ENCODE results near the gene TOP2A. TPM values are rescaled to one million over a fixed set of nuclear protein-coding genes. Genes with fewer than 3 reads are reported as not detected.

TOP2A gene
- total and polyA plus RNA-seq, 9 of the 15 experiments (the other 6 are each of a cell fraction or from before 2014, with no cell fraction given): 133 to 347 (median 259) TPM

- TF ChIP-seq, protein P1, sequence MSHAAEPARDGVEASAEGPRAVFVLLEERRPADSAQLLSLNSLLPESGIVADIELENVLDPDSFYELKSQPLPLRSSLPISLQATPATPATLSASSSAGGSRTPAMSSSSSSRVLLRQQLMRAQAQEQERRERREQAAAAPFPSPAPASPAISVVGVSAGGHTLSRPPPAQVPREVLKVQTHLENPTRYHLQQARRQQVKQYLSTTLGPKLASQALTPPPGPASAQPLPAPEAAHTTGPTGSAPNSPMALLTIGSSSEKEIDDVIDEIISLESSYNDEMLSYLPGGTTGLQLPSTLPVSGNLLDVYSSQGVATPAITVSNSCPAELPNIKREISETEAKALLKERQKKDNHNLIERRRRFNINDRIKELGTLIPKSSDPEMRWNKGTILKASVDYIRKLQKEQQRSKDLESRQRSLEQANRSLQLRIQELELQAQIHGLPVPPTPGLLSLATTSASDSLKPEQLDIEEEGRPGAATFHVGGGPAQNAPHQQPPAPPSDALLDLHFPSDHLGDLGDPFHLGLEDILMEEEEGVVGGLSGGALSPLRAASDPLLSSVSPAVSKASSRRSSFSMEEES (CRISPR knock-in tag; IDR thresholded peaks at IDR 0.05): no peak
- TF ChIP-seq ZNF354B (CRISPR knock-in tag; IDR thresholded peaks at IDR 0.05): no peak
- TF ChIP-seq, protein P2, sequence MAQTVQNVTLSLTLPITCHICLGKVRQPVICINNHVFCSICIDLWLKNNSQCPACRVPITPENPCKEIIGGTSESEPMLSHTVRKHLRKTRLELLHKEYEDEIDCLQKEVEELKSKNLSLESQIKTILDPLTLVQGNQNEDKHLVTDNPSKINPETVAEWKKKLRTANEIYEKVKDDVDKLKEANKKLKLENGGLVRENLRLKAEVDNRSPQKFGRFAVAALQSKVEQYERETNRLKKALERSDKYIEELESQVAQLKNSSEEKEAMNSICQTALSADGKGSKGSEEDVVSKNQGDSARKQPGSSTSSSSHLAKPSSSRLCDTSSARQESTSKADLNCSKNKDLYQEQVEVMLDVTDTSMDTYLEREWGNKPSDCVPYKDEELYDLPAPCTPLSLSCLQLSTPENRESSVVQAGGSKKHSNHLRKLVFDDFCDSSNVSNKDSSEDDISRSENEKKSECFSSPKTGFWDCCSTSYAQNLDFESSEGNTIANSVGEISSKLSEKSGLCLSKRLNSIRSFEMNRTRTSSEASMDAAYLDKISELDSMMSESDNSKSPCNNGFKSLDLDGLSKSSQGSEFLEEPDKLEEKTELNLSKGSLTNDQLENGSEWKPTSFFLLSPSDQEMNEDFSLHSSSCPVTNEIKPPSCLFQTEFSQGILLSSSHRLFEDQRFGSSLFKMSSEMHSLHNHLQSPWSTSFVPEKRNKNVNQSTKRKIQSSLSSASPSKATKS (CRISPR knock-in tag; IDR thresholded peaks at IDR 0.05): no peak
- no peak for TF ChIP-seq NBN (IDR thresholded peaks at IDR 0.05; ENCODE audit: low read depth)
- no peak; the same call in 1 of the 2 replicates for TF ChIP-seq MTA3 (IDR thresholded peaks at IDR 0.05; ENCODE audit: borderline replicate concordance)
- no peak for TF ChIP-seq ZNF133 (CRISPR knock-in tag; IDR thresholded peaks at IDR 0.05)
- TF ChIP-seq, protein P3, sequence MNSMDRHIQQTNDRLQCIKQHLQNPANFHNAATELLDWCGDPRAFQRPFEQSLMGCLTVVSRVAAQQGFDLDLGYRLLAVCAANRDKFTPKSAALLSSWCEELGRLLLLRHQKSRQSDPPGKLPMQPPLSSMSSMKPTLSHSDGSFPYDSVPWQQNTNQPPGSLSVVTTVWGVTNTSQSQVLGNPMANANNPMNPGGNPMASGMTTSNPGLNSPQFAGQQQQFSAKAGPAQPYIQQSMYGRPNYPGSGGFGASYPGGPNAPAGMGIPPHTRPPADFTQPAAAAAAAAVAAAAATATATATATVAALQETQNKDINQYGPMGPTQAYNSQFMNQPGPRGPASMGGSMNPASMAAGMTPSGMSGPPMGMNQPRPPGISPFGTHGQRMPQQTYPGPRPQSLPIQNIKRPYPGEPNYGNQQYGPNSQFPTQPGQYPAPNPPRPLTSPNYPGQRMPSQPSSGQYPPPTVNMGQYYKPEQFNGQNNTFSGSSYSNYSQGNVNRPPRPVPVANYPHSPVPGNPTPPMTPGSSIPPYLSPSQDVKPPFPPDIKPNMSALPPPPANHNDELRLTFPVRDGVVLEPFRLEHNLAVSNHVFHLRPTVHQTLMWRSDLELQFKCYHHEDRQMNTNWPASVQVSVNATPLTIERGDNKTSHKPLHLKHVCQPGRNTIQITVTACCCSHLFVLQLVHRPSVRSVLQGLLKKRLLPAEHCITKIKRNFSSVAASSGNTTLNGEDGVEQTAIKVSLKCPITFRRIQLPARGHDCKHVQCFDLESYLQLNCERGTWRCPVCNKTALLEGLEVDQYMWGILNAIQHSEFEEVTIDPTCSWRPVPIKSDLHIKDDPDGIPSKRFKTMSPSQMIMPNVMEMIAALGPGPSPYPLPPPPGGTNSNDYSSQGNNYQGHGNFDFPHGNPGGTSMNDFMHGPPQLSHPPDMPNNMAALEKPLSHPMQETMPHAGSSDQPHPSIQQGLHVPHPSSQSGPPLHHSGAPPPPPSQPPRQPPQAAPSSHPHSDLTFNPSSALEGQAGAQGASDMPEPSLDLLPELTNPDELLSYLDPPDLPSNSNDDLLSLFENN (IDR thresholded peaks at IDR 0.05; ENCODE audit: low read depth in 2 of 2, low read length in 2 of 2): no peak
- peak in 1 of 2 experiments; percentile 64; a peak in 1 of 3 replicates for TF ChIP-seq CBX3 (IDR thresholded peaks at IDR 0.05; ENCODE audit: borderline replicate concordance in 1 of 2, low read length in 2 of 2)
- no peak for TF ChIP-seq SMAD4 (CRISPR knock-in tag; conservative IDR thresholded peaks at IDR 0.05)
- TF ChIP-seq TOE1 (IDR thresholded peaks at IDR 0.05; ENCODE audit: borderline replicate concordance): no peak
- TF ChIP-seq TOE1 (CRISPR knock-in tag; IDR thresholded peaks at IDR 0.05; ENCODE audit: borderline replicate concordance, low read depth): no peak
- TF ChIP-seq POLR2B (IDR thresholded peaks at IDR 0.05; ENCODE audit: low read depth, partially characterized antibody): no peak
- TF ChIP-seq ZZZ3 (IDR thresholded peaks at IDR 0.05): no peak
- TF ChIP-seq MAZ (CRISPR knock-in tag; conservative IDR thresholded peaks at IDR 0.05 in 1 of 2, IDR thresholded peaks at IDR 0.05 in 1 of 2): peak in 1 of 2 experiments; percentile 87; a peak in 2 of 4 replicates
- TF ChIP-seq SIN3A (IDR thresholded peaks at IDR 0.05; ENCODE audit: borderline replicate concordance in 2 of 2, control insufficient read depth in 1 of 2, low read depth in 2 of 2, low read length in 2 of 2): no peak
- no peak for TF ChIP-seq HSF4 (CRISPR knock-in tag; IDR thresholded peaks at IDR 0.05; ENCODE audit: borderline replicate concordance)
- no peak for TF ChIP-seq C11orf30 (IDR thresholded peaks at IDR 0.05; ENCODE audit: low read depth)
- no peak; a peak in 1 of 4 replicates for TF ChIP-seq ZNF639 (CRISPR knock-in tag; conservative IDR thresholded peaks at IDR 0.05 in 1 of 2, IDR thresholded peaks at IDR 0.05 in 1 of 2)
- no peak for TF ChIP-seq SOX6 (IDR thresholded peaks at IDR 0.05)
- no peak for TF ChIP-seq RHOXF2B (CRISPR knock-in tag; conservative IDR thresholded peaks at IDR 0.05)
These were observed 55.0 kb downstream of the TOP2A start (continued) for GRCh38 chr17:40362696-40363110.
